Measurements from ENCODE around the gene HOMER2. TPM values are rescaled to one million over a fixed set of nuclear protein-coding genes. Genes with fewer than 3 reads are reported as not detected.

The HOMER2 gene
- total and polyA plus RNA-seq, 2 of the 4 experiments (the other 2 are of a cell fraction): 0.54 to 0.79 TPM

- H4K91ac ChIP-seq (ENCODE audit: insufficient read depth, low read depth, low read length): no peak overlapping the region
- in situ Hi-C loops (cut with MboI; ENCODE audit: low sequenced_read_pairs): no loop called here
- no peak overlapping the region for H2BK120ac ChIP-seq (ENCODE audit: low read depth, low read length)
- no peaks in the 10 kb centered on the region for H4K20me1 ChIP-seq (ENCODE audit: insufficient read depth, low read length)
- no peak overlapping the region for H4K5ac ChIP-seq (ENCODE audit: low read depth, low read length)
- H3K9me3 ChIP-seq (ENCODE audit: control insufficient read depth, insufficient read depth, low read length): no peaks in the 10 kb centered on the region
- no peak overlapping the region for H2BK15ac ChIP-seq (ENCODE audit: low read depth, low read length)
- 80% methylated on average over 2 of the region's 7 CpGs; no CpG with 5 or more reads in 1 of the 2 experiments for WGBS, 2 experiments (ENCODE audit: extremely low coverage in 2 of 2, insufficient read length in 1 of 2)
- no peak overlapping the region for H3K4me3 ChIP-seq (ENCODE audit: insufficient read depth, low read depth, low read length)
- DNase-seq (no peak), ATAC-seq (ENCODE audit: low read depth) (no peak)
- no peak overlapping the region for H3K18ac ChIP-seq (ENCODE audit: low read depth, low read length)
- H2AFZ ChIP-seq (replicated peaks; ENCODE audit: low read length, poor library complexity): no peak overlapping the region
- no peak overlapping the region for H3K4me2 ChIP-seq (ENCODE audit: low read depth, low read length)
- H3K23ac ChIP-seq (ENCODE audit: low read depth, low read length): no peak overlapping the region
- H2BK20ac ChIP-seq (ENCODE audit: low read depth, low read length): no peak overlapping the region
- no peaks in the 10 kb centered on the region for H3K27me3 ChIP-seq (ENCODE audit: control insufficient read depth, insufficient read depth, low read length)
- TF ChIP-seq POLR2A (IDR thresholded peaks at IDR 0.05; ENCODE audit: low read depth, low read length): no peak
- TF ChIP-seq NFE2L2 (IDR thresholded peaks at IDR 0.05; ENCODE audit: low read depth, low read length): no peak
- no peak for TF ChIP-seq BHLHE40 (IDR thresholded peaks at IDR 0.05; ENCODE audit: low read depth, low read length)
- no peak for TF ChIP-seq CHD1 (IDR thresholded peaks at IDR 0.05; ENCODE audit: low read depth, low read length)
- no peak for TF ChIP-seq CTCF (conservative IDR thresholded peaks at IDR 0.05; ENCODE audit: low read depth, low read length)
- no peak for TF ChIP-seq MXI1 (IDR thresholded peaks at IDR 0.05; ENCODE audit: borderline replicate concordance, low read depth, low read length)
- no peak overlapping the region for H2BK5ac ChIP-seq (ENCODE audit: low read depth, low read length, poor library complexity, severe bottlenecking)
- no peak overlapping the region for H3K4ac ChIP-seq (ENCODE audit: low read depth, low read length)
- peaks cover 4% of the 10 kb centered on the region; the same call in 1 of the 2 replicates for H3K9me1 ChIP-seq (ENCODE audit: insufficient read depth, low read length)
- H3K79me1 ChIP-seq (ENCODE audit: low read depth in 1 of 2, low read length in 2 of 2): no peaks in the 10 kb centered on the region
- ChIA-PET CTCF (no interaction called here), POLR2A (ENCODE audit: unreplicated experiment) (no interaction called here)
- 0 out of 2 replicates have a peak, but pooled peaks cover 1% of the 10 kb centered on the region for H3K4me1 ChIP-seq (ENCODE audit: control insufficient read depth, insufficient read depth, low read length)
- no peak overlapping the region for H3K27ac ChIP-seq (ENCODE audit: insufficient read depth, low read length)
- intact Hi-C loops (cut with micrococcal nuclease): no loop called here
- no peak overlapping the region for H3K56ac ChIP-seq (ENCODE audit: extremely low read depth, insufficient read depth, low read length)
- H3K9ac ChIP-seq (ENCODE audit: low read depth, low read length): no peak overlapping the region
- H2AK5ac ChIP-seq (ENCODE audit: low read depth, low read length): no peak overlapping the region
- H4K8ac ChIP-seq (ENCODE audit: low read depth in 2 of 2, low read length in 2 of 2): no peak overlapping the region
- H2AK9ac ChIP-seq (replicated peaks; ENCODE audit: low read depth, low read length, poor library complexity): no peak overlapping the region
- dilution Hi-C loops (cut with HindIII; ENCODE audit: low sequenced_read_pairs, unreplicated experiment): no loop called here
- H3K36me3 ChIP-seq (ENCODE audit: control insufficient read depth, insufficient read depth, low read length): no peaks in the 10 kb centered on the region
- no TSS peak for BruUV-seq (replicated peaks)
- no peak overlapping the region for H3K14ac ChIP-seq (replicated peaks; ENCODE audit: low read depth, low read length)
Observed at GRCh38 chr15:82873000-82873680, 79.4 kb downstream of the HOMER2 start.
